ENCODE results near the gene ORC1.

The ORC1 gene

GRCh38 chr1:52404116-52404974 is at the start of gene ORC1, which contains the start of gene PRPF38A:
Gene ORC1, minus strand, starts transcription at chr1:52404423. Its CDS starts 2,200 bp downstream, at chr1:52402223.
Gene PRPF38A, plus strand, starts transcription at chr1:52404602. Its CDS starts 148 bp downstream, at chr1:52404750.
- DNase-seq, result peak; percentile 94

GRCh38 chr1:52444463-52444862 is 40.2 kb upstream of the ORC1 start:
- DNase-seq, result no peak

GRCh38 chr1:52439976-52440375 is 35.8 kb upstream of the ORC1 start:
- DNase-seq, result no peak

- DNase-seq, result no peak
These were observed 32.6 kb upstream of the ORC1 start for GRCh38 chr1:52436817-52437216.

GRCh38 chr1:52435650-52436049 is 31.4 kb upstream of the ORC1 start:
- DNase-seq, result no peak

GRCh38 chr1:52435211-52435610 is 31.0 kb upstream of the ORC1 start:
- DNase-seq, result no peak

- no peak for DNase-seq
These were observed 28.6 kb upstream of the ORC1 start for GRCh38 chr1:52432807-52433206.

GRCh38 chr1:52427152-52427551 is 22.9 kb upstream of the ORC1 start:
- DNase-seq, result no peak

- DNase-seq, result no peak
These were observed 22.1 kb upstream of the ORC1 start for GRCh38 chr1:52426371-52426770.

- no peak for DNase-seq
These were observed 20.6 kb upstream of the ORC1 start for GRCh38 chr1:52424813-52425212.

GRCh38 chr1:52424231-52424636 is 20.0 kb upstream of the ORC1 start:
- no peak for DNase-seq

- DNase-seq, result no peak
These were observed 19.5 kb upstream of the ORC1 start for GRCh38 chr1:52423771-52424170.

GRCh38 chr1:52423055-52423454 is 18.8 kb upstream of the ORC1 start:
- DNase-seq, result no peak

- DNase-seq, result no peak
These were observed 16.5 kb upstream of the ORC1 start for GRCh38 chr1:52420713-52421112.

GRCh38 chr1:52416811-52417210 is 12.6 kb upstream of the ORC1 start:
- no peak for DNase-seq

- DNase-seq, result no peak
These were observed 10.7 kb upstream of the ORC1 start for GRCh38 chr1:52414942-52415341.

GRCh38 chr1:52413410-52413989 is 9.3 kb upstream of the ORC1 start:
- no peak for DNase-seq

- DNase-seq, result no peak
These were observed 734 bp upstream of the ORC1 start for GRCh38 chr1:52404975-52405338.

- no peak for DNase-seq
These were observed 582 bp downstream of the ORC1 start for GRCh38 chr1:52403566-52404115.

- no peak for DNase-seq
These were observed 1.4 kb downstream of the ORC1 start for GRCh38 chr1:52402860-52403240.

- DNase-seq, result no peak
These were observed 4.1 kb downstream of the ORC1 start for GRCh38 chr1:52400131-52400530.

GRCh38 chr1:52399629-52400028 is 4.6 kb downstream of the ORC1 start:
- no peak for DNase-seq

- DNase-seq, result no peak
These were observed 11.0 kb downstream of the ORC1 start for GRCh38 chr1:52393174-52393573.

- DNase-seq, result no peak
These were observed 17.8 kb downstream of the ORC1 start for GRCh38 chr1:52386458-52386857.
